Osteocyte (in vitro differentiated cells): ENCODE measurements around the gene ALDOB. TPM values are rescaled to one million over a fixed set of nuclear protein-coding genes. Genes with fewer than 3 reads are reported as not detected.

Source experiments
- DNase-seq: peaks from one replicate; pipeline ENCODE4 v3.0.0; 2021; ENCODE audit warnings: mixed read lengths; ENCODE audit not compliant: unreplicated experiment; ENCODE audit errors: extremely low spot score
- H3K27ac Mint-ChIP-seq: one replicate; pipeline ENCODE4 v1.8.0; 2021; ENCODE audit warnings: mild to moderate bottlenecking, mixed read lengths; ENCODE audit not compliant: unreplicated experiment
- H3K27me3 Mint-ChIP-seq: one replicate; pipeline ENCODE4 v1.8.0; 2021; ENCODE audit warnings: mixed read lengths; ENCODE audit not compliant: unreplicated experiment
- H3K36me3 Mint-ChIP-seq: one replicate; pipeline ENCODE4 v1.8.0; 2021; ENCODE audit warnings: mixed read lengths; ENCODE audit not compliant: unreplicated experiment
- H3K4me1 Mint-ChIP-seq: one replicate; pipeline ENCODE4 v1.8.0; 2021; ENCODE audit warnings: mixed read lengths; ENCODE audit not compliant: unreplicated experiment
- H3K4me3 Mint-ChIP-seq: one replicate; pipeline ENCODE4 v1.8.0; 2021; ENCODE audit warnings: mild to moderate bottlenecking, moderate library complexity, mixed read lengths; ENCODE audit not compliant: unreplicated experiment
- H3K9me3 Mint-ChIP-seq: one replicate; pipeline ENCODE4 v1.8.0; 2021; ENCODE audit warnings: mixed read lengths; ENCODE audit not compliant: unreplicated experiment
- CTCF ChIP-seq: fragments of 200-600 bp; sonication (generic); IDR thresholded peaks from 2 replicates; pipeline ENCODE4 v1.5.0; 2021; ENCODE audit warnings: antibody characterized with exemption, mild to moderate bottlenecking, moderate library complexity
- total RNA-seq: library from RNA; stranded (reverse); gene quantifications from 2 replicates; pipeline ENCODE4 v1.2.1, GENCODE V29; 2021

ALDOB gene
- total RNA-seq, 1 donor from 2014 or later = not detected

DNA sequence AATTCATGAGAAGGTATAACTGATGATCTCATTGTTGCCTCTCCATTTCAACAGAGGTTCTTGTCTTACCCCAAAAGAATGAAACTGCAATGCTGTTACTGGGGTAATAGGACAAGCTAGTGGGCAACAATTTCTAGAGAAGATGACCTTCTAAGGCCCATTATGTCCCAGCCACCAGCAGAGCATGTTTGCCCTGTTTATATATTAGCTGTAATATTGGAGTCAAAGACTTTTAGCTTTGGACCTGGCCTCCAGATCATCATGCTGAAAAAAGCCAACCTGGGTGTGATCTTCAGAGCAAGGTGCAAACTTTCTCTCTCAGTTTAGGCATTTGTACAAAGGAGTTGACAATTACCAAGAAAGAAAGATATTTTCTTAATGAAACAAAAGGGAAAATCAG lies 3.4 kb downstream of the ALDOB start:
- H3K27me3 Mint-ChIP-seq = peaks cover 44% of the 10 kb centered on the region
- TF ChIP-seq CTCF = no peak
- no peak for DNase-seq
- no peak overlapping the region for H3K27ac Mint-ChIP-seq
- H3K4me1 Mint-ChIP-seq = no peaks in the 10 kb centered on the region
- no peaks in the 10 kb centered on the region for H3K36me3 Mint-ChIP-seq
- no peaks in the 10 kb centered on the region for H3K9me3 Mint-ChIP-seq
- no peak overlapping the region for H3K4me3 Mint-ChIP-seq

DNA sequence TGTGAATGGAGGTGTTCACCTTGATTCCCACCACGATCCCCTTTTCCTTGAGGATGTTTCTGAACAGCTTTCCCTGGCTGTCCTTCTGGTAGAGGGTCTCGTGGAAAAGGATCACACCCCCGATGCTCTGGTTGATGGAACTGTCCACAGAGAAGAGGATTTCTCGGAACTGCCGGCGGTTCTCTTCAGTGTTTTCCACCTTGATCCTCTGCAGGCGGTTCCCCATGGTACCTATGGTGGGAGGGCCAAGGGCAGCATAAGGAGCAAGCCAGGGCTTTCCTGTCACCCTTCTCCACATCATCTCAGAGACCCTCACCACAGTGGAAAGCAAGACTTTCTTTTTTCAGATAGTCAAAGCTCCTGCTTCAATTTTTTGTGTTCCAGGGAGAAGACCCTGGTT lies 5.8 kb downstream of the ALDOB start:
- Mint-ChIP-seq H3K27me3 (peaks cover 25% of the 10 kb centered on the region), H3K4me1 (no peaks in the 10 kb centered on the region), H3K4me3 (no peak overlapping the region), H3K27ac (no peak overlapping the region), H3K9me3 (no peaks in the 10 kb centered on the region), H3K36me3 (no peaks in the 10 kb centered on the region)
- DNase-seq = no peak
- TF ChIP-seq CTCF = no peak

- Mint-ChIP-seq H3K36me3 (no peaks in the 10 kb centered on the region), H3K4me1 (no peaks in the 10 kb centered on the region), H3K27ac (no peak overlapping the region), H3K4me3 (no peak overlapping the region), H3K27me3 (peaks cover 25% of the 10 kb centered on the region), H3K9me3 (no peaks in the 10 kb centered on the region)
- TF ChIP-seq CTCF = no peak
- DNase-seq = no peak
These were observed 6.7 kb downstream of the ALDOB start for GRCh38 chr9:101428909-101429308.

DNA sequence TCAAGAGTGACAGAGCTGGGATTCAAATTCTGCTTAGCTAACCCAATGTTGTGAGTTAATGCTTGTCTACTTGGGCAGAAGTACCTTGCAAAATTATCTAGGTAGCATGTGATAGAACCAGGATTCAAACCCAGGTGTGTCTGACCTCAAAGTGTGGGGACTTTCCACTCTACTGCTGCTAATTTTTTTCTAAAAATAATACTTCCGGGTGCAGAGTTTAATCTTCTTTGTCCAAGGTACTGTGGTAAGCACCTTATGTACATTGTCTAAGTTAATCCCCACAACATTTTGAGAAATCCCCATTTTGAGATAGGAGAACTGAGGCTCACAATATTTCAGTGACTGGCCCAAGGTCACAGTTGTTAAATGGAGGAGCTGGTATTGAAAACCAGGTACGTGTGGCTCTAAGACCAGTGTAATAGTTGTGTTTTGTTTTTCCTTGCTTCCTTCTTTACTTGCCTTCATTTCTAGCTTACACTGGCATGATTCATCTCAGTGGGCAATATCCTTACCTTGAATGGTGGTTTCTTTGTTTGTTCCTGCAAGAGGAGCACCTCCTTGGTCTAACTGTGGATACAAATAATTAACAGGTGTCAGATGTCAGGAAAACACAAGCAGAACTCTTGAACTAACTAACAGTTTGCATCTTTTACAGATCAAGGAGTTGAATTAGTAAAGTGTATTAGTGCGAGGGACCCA lies 7.5 kb downstream of the ALDOB start:
- TF ChIP-seq CTCF = no peak
- H3K27me3 Mint-ChIP-seq = peaks cover 25% of the 10 kb centered on the region
- DNase-seq = no peak
- H3K36me3 Mint-ChIP-seq = no peaks in the 10 kb centered on the region
- no peaks in the 10 kb centered on the region for H3K4me1 Mint-ChIP-seq
- no peak overlapping the region for H3K27ac Mint-ChIP-seq
- H3K9me3 Mint-ChIP-seq = no peaks in the 10 kb centered on the region
- H3K4me3 Mint-ChIP-seq = no peak overlapping the region

DNA sequence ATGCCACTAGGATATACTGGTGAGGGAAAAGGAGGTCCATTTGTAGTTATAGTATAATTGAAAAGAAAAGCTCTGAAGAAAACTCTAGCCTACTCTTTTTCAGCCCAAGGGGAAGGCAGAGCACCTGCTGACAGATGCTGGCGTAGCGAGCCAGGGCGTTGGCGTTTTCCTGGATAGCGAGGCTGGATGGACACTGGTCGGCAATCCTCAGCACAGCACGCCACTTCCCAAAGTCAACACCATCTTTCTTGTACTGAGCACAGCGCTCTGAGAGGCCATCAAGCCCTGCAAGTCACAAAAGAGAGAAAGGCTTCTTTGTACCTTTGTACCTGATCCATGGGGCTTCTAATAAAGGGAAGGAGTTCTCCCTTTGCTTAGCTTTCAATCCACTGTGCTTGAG lies 8.2 kb downstream of the ALDOB start:
- no peaks in the 10 kb centered on the region for H3K36me3 Mint-ChIP-seq
- H3K27me3 Mint-ChIP-seq = peaks cover 25% of the 10 kb centered on the region
- no peaks in the 10 kb centered on the region for H3K9me3 Mint-ChIP-seq
- DNase-seq = no peak
- no peaks in the 10 kb centered on the region for H3K4me1 Mint-ChIP-seq
- no peak overlapping the region for H3K4me3 Mint-ChIP-seq
- no peak overlapping the region for H3K27ac Mint-ChIP-seq
- no peak for TF ChIP-seq CTCF
